Mammary epithelial cell (primary cell): ENCODE measurements around the gene SBK1.

ENCODE experiments used
- CTCF ChIP-seq, 2 donors: IDR thresholded peaks in 1 of 2; conservative IDR thresholded peaks in 1 of 2; 2 replicates each; pipeline ENCODE4 v1.5.1; 2011 to 2012; ENCODE audit warnings: inconsistent platforms in 2 of 2, low read length in 2 of 2, mild to moderate bottlenecking in 2 of 2, control low read depth in 1 of 2, low read depth in 1 of 2; ENCODE audit not compliant: insufficient read depth in 1 of 2; ENCODE audit errors: extremely low read depth in 1 of 2
- EZH2 ChIP-seq: IDR thresholded peaks from 2 replicates; pipeline ENCODE4 v1.6.1; 2012; ENCODE audit warnings: low read length, inconsistent platforms, borderline replicate concordance

- TF ChIP-seq CTCF (conservative IDR thresholded peaks at IDR 0.05 in 1 of 2, IDR thresholded peaks at IDR 0.05 in 1 of 2; ENCODE audit: extremely low read depth in 1 of 2, insufficient read depth in 1 of 2, low read depth in 1 of 2, low read length in 2 of 2) (no peak), EZH2 (no peak)
Observed at GRCh38 chr16:28259091-28259780, 33.1 kb upstream of the SBK1 start.
